Peyer's patch (tissue), 4 donors: ENCODE measurements around the gene HCAR2. TPM values are rescaled to one million over a fixed set of nuclear protein-coding genes. Genes with fewer than 3 reads are reported as not detected.
A peak's percentile ranks its signal among the peaks of the same experiment; 100 is the strongest.
"Not testable (repeated sequence)": the region's sequence is repeated elsewhere in the genome, so short reads cannot be mapped to it uniquely, and the experiment has no call there.

Source experiments
- DNase-seq, 3 donors: peaks; one replicate each; pipeline ENCODE4 v3.0.0-alpha.2; 2017 to 2019
- H3K27ac ChIP-seq, 4 donors: fragments of 200-600 bp; sonication (generic); one replicate each; pipeline ENCODE4 v1.5.1; 2016 to 2019
- H3K27me3 ChIP-seq, 2 donors: fragments of 200-600 bp; sonication (generic); one replicate each; pipeline ENCODE4 v1.5.1; 2019
- H3K36me3 ChIP-seq, 3 donors: fragments of 200-600 bp; sonication (generic); one replicate each; pipeline ENCODE4 v1.5.1; 2016 to 2019
- H3K4me1 ChIP-seq, 4 donors: fragments of 200-600 bp; sonication (generic); one replicate each; pipeline ENCODE4 v1.5.1; 2016 to 2019
- H3K4me3 ChIP-seq, 4 donors: fragments of 200-600 bp; sonication (generic); 1 replicate in 3 of 4; 2 replicates in 1 of 4; pipeline ENCODE4 v1.5.1; 2016 to 2019; ENCODE audit warnings: mild to moderate bottlenecking in 1 of 4
- H3K9me3 ChIP-seq, 4 donors: fragments of 200-600 bp; sonication (generic); one replicate each; pipeline ENCODE4 v1.5.1; 2016 to 2019; ENCODE audit warnings: mild to moderate bottlenecking in 1 of 4
- CTCF ChIP-seq, 6 experiments: fragments of 450-650 bp in 4 of 6; fragments of 200-600 bp in 2 of 6; sonication (generic) in 1 of 6; IDR thresholded peaks; one replicate each; pipeline ENCODE4 v1.5.1; 2017 to 2019; ENCODE audit warnings: antibody characterized with exemption in 6 of 6, mild to moderate bottlenecking in 3 of 6, moderate library complexity in 1 of 6
- POLR2A ChIP-seq, 2 donors: fragments of 450-650 bp; IDR thresholded peaks; one replicate each; pipeline ENCODE4 v1.5.1; 2017; ENCODE audit warnings: antibody characterized with exemption in 2 of 2, mild to moderate bottlenecking in 2 of 2, moderate library complexity in 2 of 2
- total RNA-seq, 4 donors: library from RNA; depleted of rRNA; stranded (reverse); fragments of >200 nt; gene quantifications; one replicate each; pipeline ENCODE4 v1.1.0, GENCODE V29; 2016

The HCAR2 gene
- total RNA-seq, 4 donors from 2014 or later: not detected

- no peak overlapping the region for H3K27ac ChIP-seq
- H3K27me3 ChIP-seq: no peaks in the 10 kb centered on the region
- no peak for DNase-seq
- H3K4me3 ChIP-seq: no peak overlapping the region
- no peak for TF ChIP-seq POLR2A (IDR thresholded peaks at IDR 0.05)
- no peak for TF ChIP-seq CTCF (IDR thresholded peaks at IDR 0.05)
- H3K36me3 ChIP-seq: no peaks in the 10 kb centered on the region
- peaks cover 0 to 10% (median 0%) of the 10 kb centered on the region in 4 donors for H3K4me1 ChIP-seq
- H3K9me3 ChIP-seq: no peaks in the 10 kb centered on the region
These were observed 19.2 kb upstream of the HCAR2 start for GRCh38 chr12:122722387-122722786.

GRCh38 chr12:122721057-122721545, 17.9 kb upstream of the HCAR2 start:
- Histone ChIP-seq H3K27me3 (no peaks in the 10 kb centered on the region), H3K36me3 (no peaks in the 10 kb centered on the region), H3K9me3 (no peaks in the 10 kb centered on the region), H3K4me1 (peaks cover 0 to 10% (median 0%) of the 10 kb centered on the region in 4 donors), H3K27ac (no peak overlapping the region), H3K4me3 (no peak overlapping the region)
- TF ChIP-seq CTCF (IDR thresholded peaks at IDR 0.05) (no peak), POLR2A (IDR thresholded peaks at IDR 0.05) (no peak)
- peak in 1 of 3 donors; percentile 57 for DNase-seq

- H3K27me3 ChIP-seq, H3K4me3 ChIP-seq, H3K9me3 ChIP-seq, H3K36me3 ChIP-seq, H3K4me1 ChIP-seq, H3K27ac ChIP-seq: not testable (repeated sequence)
- peak in 1 of 3 donors; percentile 41 for DNase-seq
These were observed 13.5 kb upstream of the HCAR2 start, which contains the start of gene HCAR3 for GRCh38 chr12:122716658-122717057. Gene HCAR3, minus strand, starts transcription at chr12:122716811. Its CDS starts 74 bp downstream, at chr12:122716737.

- peak in 1 of 3 donors; percentile 17 for DNase-seq
- H3K27ac ChIP-seq, H3K27me3 ChIP-seq: not testable (repeated sequence)
These were observed 12.1 kb upstream of the HCAR2 start for GRCh38 chr12:122715211-122715610.

GRCh38 chr12:122713491-122714188, 10.5 kb upstream of the HCAR2 start:
- H3K9me3 ChIP-seq, DNase-seq, H3K4me1 ChIP-seq, H3K27me3 ChIP-seq, H3K4me3 ChIP-seq, H3K36me3 ChIP-seq, H3K27ac ChIP-seq: not testable (repeated sequence)

More at GRCh38 chr12:122715211-122715610, 12.1 kb upstream of the HCAR2 start:
- not testable (repeated sequence) for H3K4me1 ChIP-seq, H3K36me3 ChIP-seq, H3K4me3 ChIP-seq, H3K9me3 ChIP-seq

GRCh38 chr12:122711266-122711665, 8.1 kb upstream of the HCAR2 start:
- H3K4me1 ChIP-seq, H3K9me3 ChIP-seq, H3K4me3 ChIP-seq, H3K27ac ChIP-seq, H3K27me3 ChIP-seq, H3K36me3 ChIP-seq, DNase-seq: not testable (repeated sequence)

GRCh38 chr12:122710341-122710740, 7.2 kb upstream of the HCAR2 start:
- H3K36me3 ChIP-seq, H3K27me3 ChIP-seq, H3K4me3 ChIP-seq, H3K4me1 ChIP-seq, H3K27ac ChIP-seq, H3K9me3 ChIP-seq: not testable (repeated sequence)
- DNase-seq: peak in 1 of 3 donors; percentile 2

GRCh38 chr12:122709287-122709686, 6.1 kb upstream of the HCAR2 start:
- not testable (repeated sequence) for H3K9me3 ChIP-seq, H3K4me3 ChIP-seq, H3K4me1 ChIP-seq, DNase-seq, H3K27ac ChIP-seq, H3K36me3 ChIP-seq, H3K27me3 ChIP-seq

GRCh38 chr12:122703841-122704240, 684 bp upstream of the HCAR2 start:
- not testable (repeated sequence) for DNase-seq, H3K4me3 ChIP-seq, H3K36me3 ChIP-seq, H3K27ac ChIP-seq, H3K9me3 ChIP-seq, H3K4me1 ChIP-seq, H3K27me3 ChIP-seq

GRCh38 chr12:122701481-122701880, 1.7 kb downstream of the HCAR2 start:
- H3K9me3 ChIP-seq, H3K27ac ChIP-seq, DNase-seq, H3K4me1 ChIP-seq, H3K27me3 ChIP-seq, H3K36me3 ChIP-seq, H3K4me3 ChIP-seq: not testable (repeated sequence)

GRCh38 chr12:122700038-122700710, 3.0 kb downstream of the HCAR2 start:
- not testable (repeated sequence) for DNase-seq, H3K4me1 ChIP-seq, H3K27me3 ChIP-seq, H3K4me3 ChIP-seq, H3K9me3 ChIP-seq, H3K27ac ChIP-seq, H3K36me3 ChIP-seq

- not testable (repeated sequence) for DNase-seq, H3K27me3 ChIP-seq, H3K4me3 ChIP-seq, H3K36me3 ChIP-seq, H3K4me1 ChIP-seq, H3K27ac ChIP-seq, H3K9me3 ChIP-seq
These were observed 6.2 kb downstream of the HCAR2 start for GRCh38 chr12:122696922-122697321.
